Measurements from ENCODE around the gene PEMT. TPM values are rescaled to one million over a fixed set of nuclear protein-coding genes. Genes with fewer than 3 reads are reported as not detected.

PEMT gene
- total RNA-seq, 1 donor from 2014 or later: 22.5 TPM

- intact Hi-C loops (cut with micrococcal nuclease): no loop called here
Observed at GRCh38 chr17:17504341-17505140, 87.0 kb downstream of the PEMT start.

GRCh38 chr17:17503566-17504130, 87.9 kb downstream of the PEMT start:
- intact Hi-C loops (cut with micrococcal nuclease): no loop called here

GRCh38 chr17:17502741-17503565, 88.6 kb downstream of the PEMT start:
- intact Hi-C loops (cut with micrococcal nuclease): no loop called here

GRCh38 chr17:17500999-17501605, 90.4 kb downstream of the PEMT start:
- intact Hi-C loops (cut with micrococcal nuclease): no loop called here

GRCh38 chr17:17499402-17500145, 91.9 kb downstream of the PEMT start:
- intact Hi-C loops (cut with micrococcal nuclease): loop anchor here (5.0 kb wide), 2 partner anchors 538 to 962 kb away; partner anchors contain the start of genes ATPAF2 and GID4

GRCh38 chr17:17498606-17499301, 92.8 kb downstream of the PEMT start:
- intact Hi-C loops (cut with micrococcal nuclease): loop anchor here (5.0 kb wide), 2 partner anchors 539 to 961 kb away; partner anchors contain the start of genes ATPAF2 and GID4

GRCh38 chr17:17497845-17498520, 93.5 kb downstream of the PEMT start:
- intact Hi-C loops (cut with micrococcal nuclease): loop anchor here (5.0 kb wide), 2 partner anchors 539 to 961 kb away; partner anchors contain the start of genes ATPAF2 and GID4

GRCh38 chr17:17497065-17497844, 94.3 kb downstream of the PEMT start:
- intact Hi-C loops (cut with micrococcal nuclease): loop anchor here (5.0 kb wide), 2 partner anchors 540 to 960 kb away; partner anchors contain the start of genes ATPAF2 and GID4

- intact Hi-C loops (cut with micrococcal nuclease): loop anchor here (1.0 to 5.0 kb wide), 7 partner anchors 19 to 959 kb away; partner anchors contain the start of genes ATPAF2, GID4 and PEMT
Observed at GRCh38 chr17:17496189-17497064, 95.1 kb downstream of the PEMT start, which contains the start of gene RASD1. RASD1 (minus strand) TSS chr17:17496395; CDS start chr17:17496181, 214 bp downstream.

GRCh38 chr17:17495536-17496188, 95.8 kb downstream of the PEMT start:
- intact Hi-C loops (cut with micrococcal nuclease): loop anchor here (1.0 to 5.0 kb wide), 7 partner anchors 18 to 958 kb away; partner anchors contain the start of genes ATPAF2, GID4 and PEMT

GRCh38 chr17:17494870-17495535, 96.5 kb downstream of the PEMT start:
- intact Hi-C loops (cut with micrococcal nuclease): loop anchor here (5.0 kb wide), 2 partner anchors 542 to 958 kb away; partner anchors contain the start of genes ATPAF2 and GID4

GRCh38 chr17:17494499-17494869, 97.0 kb downstream of the PEMT start:
- intact Hi-C loops (cut with micrococcal nuclease): no loop called here

- intact Hi-C loops (cut with micrococcal nuclease): no loop called here
Observed at GRCh38 chr17:17493986-17494466, 97.5 kb downstream of the PEMT start.

- intact Hi-C loops (cut with micrococcal nuclease): no loop called here
Observed at GRCh38 chr17:17493249-17493985, 98.1 kb downstream of the PEMT start.

GRCh38 chr17:17492571-17492970, 98.9 kb downstream of the PEMT start:
- intact Hi-C loops (cut with micrococcal nuclease): no loop called here
